ENCODE results near the gene NRG3.

Gene NRG3

GRCh38 chr10:82890573-82890972 is 1015.6 kb downstream of the NRG3 start:
- H3K9me2 ChIP-seq (replicated peaks; ENCODE audit: control insufficient read depth, low read length), result no peaks in the 10 kb centered on the region
- no peaks in the 10 kb centered on the region for H3K36me3 ChIP-seq (ENCODE audit: control insufficient read depth, low read length)
- H3K79me2 ChIP-seq (ENCODE audit: control insufficient read depth, low read length), result no peaks in the 10 kb centered on the region
- H4K20me1 ChIP-seq (ENCODE audit: control insufficient read depth, insufficient read depth, low read depth, low read length), result no peaks in the 10 kb centered on the region
- no peak overlapping the region for H3K4me2 ChIP-seq (ENCODE audit: low read length)
- no peaks in the 10 kb centered on the region for H3K9me3 ChIP-seq (ENCODE audit: control insufficient read depth, insufficient read depth, low read length)
- H3K4me1 ChIP-seq (ENCODE audit: control insufficient read depth, low read length), result no peaks in the 10 kb centered on the region
- H3K4me3 ChIP-seq (ENCODE audit: low read length), result no peak overlapping the region
- H3K27ac ChIP-seq (ENCODE audit: low read depth, low read length), result no peak overlapping the region
- TF ChIP-seq CTCF (IDR thresholded peaks at IDR 0.05; ENCODE audit: low read depth, low read length, poor library complexity, severe bottlenecking) (no peak), EZH2phosphoT487 (IDR thresholded peaks at IDR 0.05; ENCODE audit: borderline replicate concordance, low read length) (no peak)
- no peaks in the 10 kb centered on the region for H3K27me3 ChIP-seq (ENCODE audit: control insufficient read depth, low read length)
- H3F3A ChIP-seq (ENCODE audit: control insufficient read depth, insufficient read depth), result no peaks in the 10 kb centered on the region

- H4K20me1 ChIP-seq (ENCODE audit: control insufficient read depth, insufficient read depth, low read depth, low read length), result no peaks in the 10 kb centered on the region
- H3K4me3 ChIP-seq (ENCODE audit: low read length), result no peak overlapping the region
- no peaks in the 10 kb centered on the region for H3F3A ChIP-seq (ENCODE audit: control insufficient read depth, insufficient read depth)
- H3K9me3 ChIP-seq (ENCODE audit: control insufficient read depth, insufficient read depth, low read length), result no peaks in the 10 kb centered on the region
- H3K4me1 ChIP-seq (ENCODE audit: control insufficient read depth, low read length), result no peaks in the 10 kb centered on the region
- no peaks in the 10 kb centered on the region for H3K36me3 ChIP-seq (ENCODE audit: control insufficient read depth, low read length)
- no peak overlapping the region for H3K4me2 ChIP-seq (ENCODE audit: low read length)
- H3K27ac ChIP-seq (ENCODE audit: low read depth, low read length), result no peak overlapping the region
- H3K9me2 ChIP-seq (replicated peaks; ENCODE audit: control insufficient read depth, low read length), result no peaks in the 10 kb centered on the region
- no peak for TF ChIP-seq EZH2phosphoT487 (IDR thresholded peaks at IDR 0.05; ENCODE audit: borderline replicate concordance, low read length)
- TF ChIP-seq CTCF (IDR thresholded peaks at IDR 0.05; ENCODE audit: low read depth, low read length, poor library complexity, severe bottlenecking), result no peak
- H3K79me2 ChIP-seq (ENCODE audit: control insufficient read depth, low read length), result no peaks in the 10 kb centered on the region
- H3K27me3 ChIP-seq (ENCODE audit: control insufficient read depth, low read length), result no peaks in the 10 kb centered on the region
These were observed 1033.1 kb downstream of the NRG3 start for GRCh38 chr10:82908096-82908495.

- no peaks in the 10 kb centered on the region for H3K4me1 ChIP-seq (ENCODE audit: control insufficient read depth, low read length)
- H3K27me3 ChIP-seq (ENCODE audit: control insufficient read depth, low read length), result no peaks in the 10 kb centered on the region
- no peaks in the 10 kb centered on the region for H3K9me3 ChIP-seq (ENCODE audit: control insufficient read depth, insufficient read depth, low read length)
- no peak for TF ChIP-seq EZH2phosphoT487 (IDR thresholded peaks at IDR 0.05; ENCODE audit: borderline replicate concordance, low read length)
- no peak for TF ChIP-seq CTCF (IDR thresholded peaks at IDR 0.05; ENCODE audit: low read depth, low read length, poor library complexity, severe bottlenecking)
- H3F3A ChIP-seq (ENCODE audit: control insufficient read depth, insufficient read depth), result no peaks in the 10 kb centered on the region
- H3K9me2 ChIP-seq (replicated peaks; ENCODE audit: control insufficient read depth, low read length), result no peaks in the 10 kb centered on the region
- H3K27ac ChIP-seq (ENCODE audit: low read depth, low read length), result no peak overlapping the region
- no peaks in the 10 kb centered on the region for H3K79me2 ChIP-seq (ENCODE audit: control insufficient read depth, low read length)
- no peaks in the 10 kb centered on the region for H4K20me1 ChIP-seq (ENCODE audit: control insufficient read depth, insufficient read depth, low read depth, low read length)
- H3K4me2 ChIP-seq (ENCODE audit: low read length), result no peak overlapping the region
- no peak overlapping the region for H3K4me3 ChIP-seq (ENCODE audit: low read length)
- H3K36me3 ChIP-seq (ENCODE audit: control insufficient read depth, low read length), result no peaks in the 10 kb centered on the region
These were observed 1033.8 kb downstream of the NRG3 start for GRCh38 chr10:82908751-82909150.

- Histone ChIP-seq H3K4me1 (ENCODE audit: control insufficient read depth, low read length) (no peaks in the 10 kb centered on the region), H3K27me3 (ENCODE audit: control insufficient read depth, low read length) (no peaks in the 10 kb centered on the region), H3K9me2 (replicated peaks; ENCODE audit: control insufficient read depth, low read length) (no peaks in the 10 kb centered on the region), H3K36me3 (ENCODE audit: control insufficient read depth, low read length) (no peaks in the 10 kb centered on the region), H3K27ac (ENCODE audit: low read depth, low read length) (no peak overlapping the region), H3F3A (ENCODE audit: control insufficient read depth, insufficient read depth) (no peaks in the 10 kb centered on the region), H3K4me2 (ENCODE audit: low read length) (no peak overlapping the region), H3K9me3 (ENCODE audit: control insufficient read depth, insufficient read depth, low read length) (no peaks in the 10 kb centered on the region), H3K79me2 (ENCODE audit: control insufficient read depth, low read length) (no peaks in the 10 kb centered on the region), H3K4me3 (ENCODE audit: low read length) (no peak overlapping the region), H4K20me1 (ENCODE audit: control insufficient read depth, insufficient read depth, low read depth, low read length) (no peaks in the 10 kb centered on the region)
- TF ChIP-seq EZH2phosphoT487 (IDR thresholded peaks at IDR 0.05; ENCODE audit: borderline replicate concordance, low read length) (no peak), CTCF (IDR thresholded peaks at IDR 0.05; ENCODE audit: low read depth, low read length, poor library complexity, severe bottlenecking) (no peak)
These were observed 1035.3 kb downstream of the NRG3 start for GRCh38 chr10:82910301-82910700.

Measured in DOHH2 (cell line).